Activated CD8-positive, alpha-beta memory T cell treated with anti-CD3 and anti-CD28 coated beads, Interleukin-2, amount 10 ng/mL, durations not matched to agents 7 days and 5 days (primary cell): Measurements from ENCODE around the gene PLVAP. TPM values are rescaled to one million over a fixed set of nuclear protein-coding genes. Genes with fewer than 3 reads are reported as not detected.

Source experiments
- ATAC-seq: fragments of 150-1000 bp; cut with Tn5 transposase; one replicate; pipeline ENCODE4 v1.10.0; 2021; ENCODE audit warnings: moderate library complexity
- CTCF ChIA-PET: fragments of 350-600 bp; sonication (Branson Sonifier 250); formaldehyde crosslinking; loops from one replicate; lab custom pipeline; 2021; ENCODE audit warnings: antibody characterized with exemption; lab: Charles Lee
- DNase-seq: peaks from one replicate; pipeline ENCODE4 v3.0.0-alpha.2; 2020
- H3K27ac Mint-ChIP-seq: one replicate; pipeline ENCODE4 v1.8.0; 2021; ENCODE audit warnings: mild to moderate bottlenecking, mixed read lengths
- H3K27me3 Mint-ChIP-seq: one replicate; pipeline ENCODE4 v1.8.0; 2021; ENCODE audit warnings: mixed read lengths
- H3K36me3 Mint-ChIP-seq: one replicate; pipeline ENCODE4 v1.8.0; 2021; ENCODE audit warnings: mild to moderate bottlenecking, mixed read lengths
- H3K4me1 Mint-ChIP-seq: one replicate; pipeline ENCODE4 v1.8.0; 2021; ENCODE audit warnings: mixed read lengths
- H3K4me3 Mint-ChIP-seq: one replicate; pipeline ENCODE4 v1.8.0; 2021; ENCODE audit warnings: mild to moderate bottlenecking, moderate library complexity, mixed read lengths
- H3K9me3 Mint-ChIP-seq: one replicate; pipeline ENCODE4 v1.8.0; 2022; ENCODE audit warnings: low read depth, mixed read lengths
- total RNA-seq, 2 experiments: library from RNA; stranded (reverse); gene quantifications; one replicate each; pipeline ENCODE4 v1.2.3, GENCODE V29; 2021

Gene PLVAP
- total RNA-seq, 2 experiments from 2014 or later: not detected

DNA sequence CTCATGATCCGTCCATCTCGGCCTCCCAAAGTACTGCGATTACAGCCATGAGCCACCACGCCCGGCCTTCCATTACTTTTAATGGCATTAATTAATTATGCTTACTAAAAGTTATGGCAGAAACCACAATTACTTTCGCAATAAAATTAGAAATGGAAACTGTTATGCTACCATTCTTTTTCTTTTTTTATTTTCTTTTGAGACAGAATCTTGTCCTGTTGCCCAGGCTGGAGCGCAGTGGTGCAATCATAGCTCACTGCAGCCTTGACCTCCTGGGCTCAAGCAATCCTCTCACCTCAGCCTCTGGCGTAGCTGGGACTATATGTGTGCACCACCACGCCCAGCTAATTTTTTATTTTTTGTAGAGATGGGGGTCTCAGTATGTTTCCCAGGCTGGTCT is 32.8 kb upstream of the PLVAP start:
- DNase-seq: no peak
- Mint-ChIP-seq H3K36me3 (peaks cover 29% of the 10 kb centered on the region), H3K4me3 (no peak overlapping the region), H3K27ac (peak overlapping the region; percentile 43), H3K9me3 (no peaks in the 10 kb centered on the region), H3K27me3 (no peaks in the 10 kb centered on the region), H3K4me1 (peaks cover 30% of the 10 kb centered on the region)
- CTCF ChIA-PET: interaction anchor here (2.0 kb wide), 1 partner anchor 10 kb away, joined by 6 read pairs; the partner anchor contains the start of gene MVB12A
- no peak for ATAC-seq

- peaks cover 32% of the 10 kb centered on the region for H3K4me1 Mint-ChIP-seq
- peaks cover 39% of the 10 kb centered on the region for H3K36me3 Mint-ChIP-seq
Observed at GRCh38 chr19:17406887-17407196, 29.7 kb upstream of the PLVAP start.

DNA sequence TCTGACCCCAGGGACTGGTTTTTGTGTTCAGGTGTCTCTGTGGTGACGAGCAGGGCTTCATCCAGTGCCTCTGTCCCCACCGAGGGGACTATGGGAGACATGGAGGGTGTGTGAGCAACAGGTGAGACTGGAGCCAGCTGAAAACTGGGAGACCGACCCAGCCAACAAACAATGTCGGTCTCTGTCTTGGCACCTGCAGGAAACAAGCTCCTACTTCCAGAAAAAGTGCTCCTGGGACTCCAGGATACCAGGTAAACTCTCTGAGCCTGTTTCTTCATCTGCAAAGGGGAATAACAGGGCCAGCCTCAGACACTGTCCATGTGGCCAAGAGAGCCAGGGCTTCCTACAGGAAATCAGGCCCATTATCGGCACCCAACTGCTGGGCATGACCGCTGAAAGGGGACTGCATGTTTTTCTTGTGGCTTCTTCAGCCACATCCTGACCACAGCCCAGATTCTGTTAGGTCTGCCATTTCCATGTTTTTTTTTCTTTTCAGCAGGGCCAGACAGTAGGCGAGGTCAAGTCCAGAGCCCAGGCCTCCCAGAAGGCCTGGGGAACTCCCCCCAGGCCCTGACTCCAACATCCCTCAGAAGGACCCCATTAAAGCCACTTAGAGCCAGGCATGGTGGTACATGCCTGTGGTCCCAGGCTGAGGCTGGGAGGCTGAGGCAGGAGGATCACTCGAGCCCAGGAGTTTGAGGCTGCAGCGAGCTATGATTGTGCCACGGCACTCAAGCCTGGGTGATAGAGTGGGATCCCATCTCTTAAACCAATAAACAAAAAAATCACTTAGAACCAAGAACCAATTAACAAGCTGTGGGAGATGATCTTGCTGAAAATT is 29.1 kb upstream of the PLVAP start:
- H3K9me3 Mint-ChIP-seq: no peaks in the 10 kb centered on the region
- H3K36me3 Mint-ChIP-seq: peaks cover 39% of the 10 kb centered on the region
- H3K4me1 Mint-ChIP-seq: peaks cover 32% of the 10 kb centered on the region
- H3K27me3 Mint-ChIP-seq: no peaks in the 10 kb centered on the region
- H3K4me3 Mint-ChIP-seq: peak overlapping the region; percentile 94
- CTCF ChIA-PET: interaction anchor here (0.7 to 3.8 kb wide), 16 partner anchors 11 to 200 kb away, joined by 3 to 20 read pairs (median 4); partner anchors contain the start of genes MRPL34 and MVB12A
- ATAC-seq: peak; percentile 17
- DNase-seq: peak; percentile 88
- peak overlapping the region; percentile 97 for H3K27ac Mint-ChIP-seq

More at GRCh38 chr19:17406887-17407196, 29.7 kb upstream of the PLVAP start:
- peak overlapping the region; percentile 94 for H3K4me3 Mint-ChIP-seq
- H3K27ac Mint-ChIP-seq: peak overlapping the region; percentile 97
- no peaks in the 10 kb centered on the region for H3K9me3 Mint-ChIP-seq
- DNase-seq (peak; percentile 47), ATAC-seq (no peak)
- no peaks in the 10 kb centered on the region for H3K27me3 Mint-ChIP-seq
- CTCF ChIA-PET: interaction anchor here (0.7 to 2.4 kb wide), 8 partner anchors 12 to 199 kb away, joined by 3 to 11 read pairs (median 4); partner anchors contain the start of gene MVB12A

DNA sequence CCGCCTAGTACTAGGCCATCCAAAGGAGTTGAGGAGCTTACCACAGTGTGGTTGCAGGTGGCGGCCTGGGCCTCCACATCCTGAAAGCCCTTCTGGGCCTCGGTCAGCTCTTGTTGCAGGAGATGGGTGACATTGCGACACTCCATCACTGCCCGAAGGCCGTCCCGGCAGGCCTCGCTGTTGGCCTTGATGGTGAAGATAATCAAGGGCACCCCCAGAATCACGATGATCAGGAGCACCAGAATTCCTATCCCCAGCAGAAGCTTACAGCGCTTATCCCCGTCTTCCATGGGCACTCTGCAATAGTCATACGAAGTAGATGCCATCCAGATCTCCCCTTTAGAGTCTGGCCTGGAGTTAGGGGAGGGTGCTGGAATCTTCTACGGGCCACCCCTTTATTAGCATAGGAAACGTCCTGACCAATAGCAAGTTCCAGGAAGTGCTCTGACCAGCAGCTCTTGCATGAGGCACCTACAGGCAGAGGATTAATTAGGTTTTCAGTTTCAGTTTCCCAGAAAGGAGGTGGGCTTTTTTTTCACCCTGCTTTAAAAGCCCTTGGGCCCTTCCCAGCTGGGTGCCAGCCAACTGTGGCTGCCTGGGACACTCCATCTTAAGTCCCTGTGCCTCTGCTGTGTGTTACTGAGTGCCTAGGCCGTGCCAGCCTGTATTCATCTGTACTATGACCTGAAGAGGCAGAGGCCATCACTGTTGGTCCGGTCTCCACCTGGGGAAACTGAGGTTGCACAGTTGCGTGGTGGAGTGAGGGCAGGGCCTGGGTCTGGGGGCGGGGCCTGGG is 28.3 kb upstream of the PLVAP start, which contains the start of gene BST2:
Gene BST2 (minus strand): TSS at position 381 of the 796 bp plus-strand sequence. CDS start 55 bp downstream, at position 326.
- Mint-ChIP-seq H3K27ac (peak within 1 kb of the TSS; percentile 97), H3K27me3 (no peaks in the 10 kb centered on the region), H3K9me3 (no peaks in the 10 kb centered on the region), H3K4me3 (peak within 1 kb of the TSS; percentile 94), H3K36me3 (peaks cover 41% of the 10 kb centered on the region), H3K4me1 (peaks cover 32% of the 10 kb centered on the region)
- DNase-seq (peak; percentile 85), ATAC-seq (peak; percentile 88)
- CTCF ChIA-PET: interaction anchor here (0.6 to 3.8 kb wide), 14 partner anchors 10 to 113 kb away, joined by 3 to 20 read pairs (median 4); partner anchors contain the start of genes MRPL34 and MVB12A

GRCh38 chr19:17404621-17405249 is 27.6 kb upstream of the PLVAP start:
- peak; percentile 44 for DNase-seq
- H3K9me3 Mint-ChIP-seq: no peaks in the 10 kb centered on the region
- H3K27me3 Mint-ChIP-seq: no peaks in the 10 kb centered on the region
- no peak for ATAC-seq
- H3K4me1 Mint-ChIP-seq: peaks cover 32% of the 10 kb centered on the region
- H3K4me3 Mint-ChIP-seq: peak overlapping the region; percentile 94
- CTCF ChIA-PET: interaction anchor here (0.6 to 3.8 kb wide), 11 partner anchors 11 to 112 kb away, joined by 3 to 20 read pairs (median 6); partner anchors contain the start of gene MRPL34
- peak overlapping the region; percentile 97 for H3K27ac Mint-ChIP-seq
- peaks cover 41% of the 10 kb centered on the region for H3K36me3 Mint-ChIP-seq

DNA sequence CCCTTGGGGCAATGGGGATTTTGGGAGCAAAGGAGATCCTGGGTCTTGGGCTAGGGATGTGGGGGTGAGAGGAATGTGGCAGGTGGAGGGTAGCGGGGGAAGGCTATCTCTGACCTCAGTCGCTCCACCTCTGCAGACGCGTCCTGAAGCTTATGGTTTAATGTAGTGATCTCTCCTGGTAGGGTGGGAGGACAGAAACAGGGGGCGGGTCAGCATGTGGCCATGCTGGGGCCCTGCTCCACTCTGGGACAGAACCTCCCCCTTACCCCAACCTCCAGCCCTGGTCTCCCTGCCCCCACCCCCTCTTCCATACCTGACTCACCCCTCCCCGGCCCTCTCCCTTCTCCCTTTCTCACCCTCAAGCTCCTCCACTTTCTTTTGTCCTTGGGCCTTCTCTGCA is 26.9 kb upstream of the PLVAP start:
- CTCF ChIA-PET: interaction anchor here (0.9 to 3.8 kb wide), 4 partner anchors 13 to 95 kb away, joined by 3 to 20 read pairs (median 5); partner anchors contain the start of gene DDA1
- DNase-seq (peak; percentile 53), ATAC-seq (no peak)
- Mint-ChIP-seq H3K9me3 (no peaks in the 10 kb centered on the region), H3K36me3 (peaks cover 41% of the 10 kb centered on the region), H3K4me3 (peak overlapping the region; percentile 94), H3K4me1 (peaks cover 29% of the 10 kb centered on the region), H3K27ac (peak overlapping the region; percentile 97), H3K27me3 (no peaks in the 10 kb centered on the region)

- H3K27ac Mint-ChIP-seq: peak overlapping the region; percentile 97
Observed at GRCh38 chr19:17402982-17403855, 26.1 kb upstream of the PLVAP start.

DNA sequence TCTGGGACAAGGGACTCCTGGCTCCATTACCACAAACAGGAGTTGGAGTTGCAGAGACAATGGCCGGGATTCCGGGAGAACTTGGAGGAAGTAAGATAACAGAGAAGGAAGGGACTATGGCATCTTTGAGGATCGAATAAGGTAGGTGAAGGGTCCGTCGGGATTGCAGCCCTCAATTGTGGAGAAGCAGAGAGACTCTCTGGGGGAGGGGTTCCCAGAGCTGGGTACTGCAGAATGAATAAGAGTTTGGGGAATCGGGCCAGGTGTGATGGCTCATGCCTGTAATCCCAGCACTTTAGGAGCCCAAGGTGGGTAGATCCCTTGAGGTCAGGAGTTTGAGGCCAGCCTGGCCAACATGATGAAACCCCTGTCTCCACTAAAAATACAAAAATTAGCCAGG is 24.5 kb upstream of the PLVAP start:
- H3K9me3 Mint-ChIP-seq: no peaks in the 10 kb centered on the region
- peaks cover 47% of the 10 kb centered on the region for H3K36me3 Mint-ChIP-seq
- ATAC-seq: no peak
- no peak overlapping the region for H3K27ac Mint-ChIP-seq
- CTCF ChIA-PET: interaction anchor here (0.7 kb wide), 1 partner anchor 817 kb away, joined by 3 read pairs; no protein-coding TSS in a partner anchor
- no peak for DNase-seq
- no peak overlapping the region for H3K4me3 Mint-ChIP-seq
- no peaks in the 10 kb centered on the region for H3K27me3 Mint-ChIP-seq
- H3K4me1 Mint-ChIP-seq: peaks cover 22% of the 10 kb centered on the region

More at GRCh38 chr19:17402982-17403855, 26.1 kb upstream of the PLVAP start:
- H3K36me3 Mint-ChIP-seq: peaks cover 44% of the 10 kb centered on the region
- H3K9me3 Mint-ChIP-seq: no peaks in the 10 kb centered on the region
- H3K27me3 Mint-ChIP-seq: no peaks in the 10 kb centered on the region
- ATAC-seq (peak; percentile 16), DNase-seq (peak; percentile 63)
- peak overlapping the region; percentile 94 for H3K4me3 Mint-ChIP-seq
- CTCF ChIA-PET: interaction anchor here (0.7 to 3.8 kb wide), 5 partner anchors 12 to 94 kb away, joined by 3 to 20 read pairs (median 3); partner anchors contain the start of gene DDA1
- H3K4me1 Mint-ChIP-seq: peaks cover 29% of the 10 kb centered on the region

DNA sequence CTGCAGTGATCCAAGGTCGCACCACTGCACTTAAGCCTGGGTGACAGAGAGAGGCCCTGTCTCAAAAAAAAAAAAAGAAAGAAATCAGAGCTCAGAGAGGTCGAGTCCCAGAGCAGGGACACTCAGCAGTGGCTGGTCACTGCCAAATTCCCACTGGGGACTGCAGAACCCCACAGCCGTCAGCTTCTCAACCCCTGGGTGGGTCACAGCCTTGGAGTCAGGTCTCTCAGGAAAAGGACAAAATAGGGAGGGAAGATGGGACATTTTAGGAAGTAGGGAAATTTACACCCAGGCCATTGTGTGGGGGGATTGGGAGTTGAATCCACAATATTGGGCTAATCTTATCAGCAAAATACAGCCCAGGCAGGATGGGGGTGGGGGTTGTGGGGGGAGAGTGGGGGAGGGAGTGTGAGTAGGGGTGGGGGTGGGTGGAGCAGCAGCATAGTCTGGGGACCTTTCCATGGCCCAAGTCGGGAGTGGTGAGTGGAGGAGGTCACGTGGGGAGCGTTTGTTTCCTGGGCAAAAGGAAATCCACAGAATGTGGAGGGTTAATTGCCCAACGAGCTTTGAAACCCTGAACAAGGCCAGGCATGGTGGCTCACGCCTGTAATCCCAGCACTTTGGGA is 21.9 kb upstream of the PLVAP start:
- no peak for DNase-seq
- ATAC-seq: no peak
- H3K27me3 Mint-ChIP-seq: no peaks in the 10 kb centered on the region
- no peak overlapping the region for H3K27ac Mint-ChIP-seq
- H3K36me3 Mint-ChIP-seq: peaks cover 34% of the 10 kb centered on the region
- H3K9me3 Mint-ChIP-seq: no peaks in the 10 kb centered on the region
- H3K4me3 Mint-ChIP-seq: no peak overlapping the region
- CTCF ChIA-PET: interaction anchor here (1.0 to 1.6 kb wide), 2 partner anchors 10 to 14 kb away, joined by 4 to 8 read pairs; no protein-coding TSS in a partner anchor
- H3K4me1 Mint-ChIP-seq: peaks cover 25% of the 10 kb centered on the region

DNA sequence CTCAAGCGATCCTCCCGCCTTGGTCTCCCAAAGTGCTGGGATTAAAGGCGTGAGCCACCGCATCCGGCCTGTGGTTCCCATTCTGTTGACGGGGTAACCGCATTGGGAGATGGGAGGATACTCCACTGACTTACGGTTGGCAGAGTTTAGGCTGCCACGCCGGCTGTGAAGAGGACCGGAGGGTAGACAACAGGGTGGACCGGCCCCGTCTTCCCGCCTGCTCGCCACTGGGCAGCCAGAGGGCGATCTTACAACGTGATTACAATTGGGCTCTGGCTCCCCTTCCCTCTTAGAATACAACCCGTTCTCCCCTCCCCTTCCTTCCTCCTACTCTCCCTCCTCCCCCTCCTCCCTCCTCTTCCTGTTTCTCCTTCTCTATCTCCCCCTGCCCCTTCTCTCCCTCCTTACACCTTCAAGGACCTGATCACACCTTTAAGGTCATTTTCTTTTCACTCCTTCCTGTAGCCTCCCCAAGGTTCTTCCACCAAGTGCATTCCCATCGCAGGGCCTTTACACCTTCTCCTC is 17.8 kb upstream of the PLVAP start:
- Mint-ChIP-seq H3K36me3 (peaks cover 10% of the 10 kb centered on the region), H3K4me1 (peaks cover 32% of the 10 kb centered on the region), H3K27me3 (peaks cover 15% of the 10 kb centered on the region), H3K9me3 (no peaks in the 10 kb centered on the region), H3K4me3 (no peak overlapping the region), H3K27ac (peak overlapping the region; percentile 61)
- CTCF ChIA-PET: interaction anchor here (0.6 to 1.7 kb wide), 3 partner anchors 9 to 323 kb away, joined by 3 to 8 read pairs (median 4); partner anchors contain the start of gene BST2
- DNase-seq (peak; percentile 52), ATAC-seq (no peak)

GRCh38 chr19:17393914-17394313 is 16.8 kb upstream of the PLVAP start, which contains the start of gene CCDC194:
Gene CCDC194, minus strand, starts transcription at chr19:17394196. Its CDS starts 38 bp downstream, at chr19:17394158.
- no peak within 1 kb of the TSS for H3K4me3 Mint-ChIP-seq
- CTCF ChIA-PET: interaction anchor here (0.6 to 1.1 kb wide), 2 partner anchors 11 to 103 kb away, joined by 3 to 4 read pairs; partner anchors contain the start of gene BST2
- ATAC-seq (no peak), DNase-seq (no peak)
- peaks cover 32% of the 10 kb centered on the region for H3K4me1 Mint-ChIP-seq
- H3K27me3 Mint-ChIP-seq: peaks cover 25% of the 10 kb centered on the region
- peak within 1 kb of the TSS; percentile 61 for H3K27ac Mint-ChIP-seq
- H3K9me3 Mint-ChIP-seq: no peaks in the 10 kb centered on the region
- peaks cover 9% of the 10 kb centered on the region for H3K36me3 Mint-ChIP-seq
